Measurements from ENCODE around the gene CEP89. TPM values are rescaled to one million over a fixed set of nuclear protein-coding genes. Genes with fewer than 3 reads are reported as not detected.

The CEP89 gene
- total RNA-seq, 1 experiment from 2014 or later = 27.6 TPM

GRCh38 chr19:32876236-32876918 is 95.4 kb downstream of the CEP89 start:
- no peak for DNase-seq (ENCODE audit: low read depth, low spot score)
- no peaks in the 10 kb centered on the region for H3K9me2 ChIP-seq (ENCODE audit: insufficient read depth)
- no peak overlapping the region for H2AFZ ChIP-seq (ENCODE audit: low read depth, low read length, poor library complexity, severe bottlenecking)
- no peaks in the 10 kb centered on the region for H3K79me2 ChIP-seq (ENCODE audit: insufficient read depth, low read length)
- H3K9ac ChIP-seq (ENCODE audit: low read length) = no peak overlapping the region
- ATAC-seq = no peak
- no peaks in the 10 kb centered on the region for H4K20me1 ChIP-seq (ENCODE audit: insufficient read depth)
- H3K36me3 ChIP-seq (ENCODE audit: control insufficient read depth in 1 of 2, insufficient read depth in 2 of 2, low read length in 2 of 2) = no peaks in the 10 kb centered on the region
- no TSS peak for BruUV-seq (replicated peaks)
- POLR2A ChIA-PET = no interaction called here
- CTCF ChIA-PET = no interaction called here
- no peak overlapping the region for H3K27ac ChIP-seq (ENCODE audit: low read depth, low read length)
- H3K4me1 ChIP-seq (ENCODE audit: control insufficient read depth in 1 of 2, insufficient read depth in 2 of 2, low read length in 2 of 2) = no peaks in the 10 kb centered on the region
- RAD21 ChIA-PET (ENCODE audit: low non-redundant PET in 1 of 2, low total read pairs in 2 of 2, uncharacterized antibody in 2 of 2, unreplicated experiment in 2 of 2) = no interaction called here
- no peak for TF ChIP-seq YY1 (IDR thresholded peaks at IDR 0.05; ENCODE audit: extremely low read depth, insufficient replicate concordance, low read depth, low read length)
- no peak for TF ChIP-seq CBX3 (IDR thresholded peaks at IDR 0.05; ENCODE audit: low read depth)
- no peak for TF ChIP-seq SRF (IDR thresholded peaks at IDR 0.05; ENCODE audit: low read depth)
- TF ChIP-seq EGR1 (IDR thresholded peaks at IDR 0.05; ENCODE audit: low read depth) = no peak
- no peak for TF ChIP-seq EZH2 (IDR thresholded peaks at IDR 0.05)
- TF ChIP-seq CTCF (IDR thresholded peaks at IDR 0.05 in 2 of 3, conservative IDR thresholded peaks at IDR 0.05 in 1 of 3; ENCODE audit: borderline replicate concordance in 1 of 3, insufficient read depth in 1 of 3, low read depth in 2 of 3, low read length in 2 of 3) = no peak
- TF ChIP-seq SP1 (IDR thresholded peaks at IDR 0.05; ENCODE audit: low read depth) = no peak
- no peak for TF ChIP-seq ZBTB33 (IDR thresholded peaks at IDR 0.05; ENCODE audit: extremely low read depth, insufficient replicate concordance, low read length)
- TF ChIP-seq CEBPB (IDR thresholded peaks at IDR 0.05; ENCODE audit: low read depth) = no peak
- H3K9me3 ChIP-seq (ENCODE audit: control insufficient read depth in 1 of 2, insufficient read depth in 1 of 2, low read depth in 1 of 2, low read length in 2 of 2) = no peaks in the 10 kb centered on the region
- intact Hi-C loops (cut with micrococcal nuclease) = no loop called here
- no peaks in the 10 kb centered on the region for H3K27me3 ChIP-seq (ENCODE audit: insufficient read depth, low read length)
- H3K4me2 ChIP-seq (ENCODE audit: low read length) = no peak overlapping the region
- no peak overlapping the region for H3K4me3 ChIP-seq (replicated peaks in 1 of 2; ENCODE audit: low read depth in 1 of 2, low read length in 2 of 2)

Data from HCT116 (cell line).